ENCODE data around the gene CACNA2D2. TPM values are rescaled to one million over a fixed set of nuclear protein-coding genes. Genes with fewer than 3 reads are reported as not detected.

CACNA2D2 gene
- total and polyA plus RNA-seq, 12 donors, result 0.09 to 2.0 (median 0.60) TPM

GRCh38 chr3:50410608-50411139 lies 92.8 kb downstream of the CACNA2D2 start:
- H3K4me3 ChIP-seq, result no peak overlapping the region
- 68 to 77% (median 74%) methylated on average over 2 to 3 of the region's 3 CpGs for WGBS, 4 donors
- H3K4me1 ChIP-seq (replicated peaks in 1 of 2), result no peaks in the 10 kb centered on the region
- TF ChIP-seq POLR2A (IDR thresholded peaks at IDR 0.05), result no peak
- TF ChIP-seq, protein P1, sequence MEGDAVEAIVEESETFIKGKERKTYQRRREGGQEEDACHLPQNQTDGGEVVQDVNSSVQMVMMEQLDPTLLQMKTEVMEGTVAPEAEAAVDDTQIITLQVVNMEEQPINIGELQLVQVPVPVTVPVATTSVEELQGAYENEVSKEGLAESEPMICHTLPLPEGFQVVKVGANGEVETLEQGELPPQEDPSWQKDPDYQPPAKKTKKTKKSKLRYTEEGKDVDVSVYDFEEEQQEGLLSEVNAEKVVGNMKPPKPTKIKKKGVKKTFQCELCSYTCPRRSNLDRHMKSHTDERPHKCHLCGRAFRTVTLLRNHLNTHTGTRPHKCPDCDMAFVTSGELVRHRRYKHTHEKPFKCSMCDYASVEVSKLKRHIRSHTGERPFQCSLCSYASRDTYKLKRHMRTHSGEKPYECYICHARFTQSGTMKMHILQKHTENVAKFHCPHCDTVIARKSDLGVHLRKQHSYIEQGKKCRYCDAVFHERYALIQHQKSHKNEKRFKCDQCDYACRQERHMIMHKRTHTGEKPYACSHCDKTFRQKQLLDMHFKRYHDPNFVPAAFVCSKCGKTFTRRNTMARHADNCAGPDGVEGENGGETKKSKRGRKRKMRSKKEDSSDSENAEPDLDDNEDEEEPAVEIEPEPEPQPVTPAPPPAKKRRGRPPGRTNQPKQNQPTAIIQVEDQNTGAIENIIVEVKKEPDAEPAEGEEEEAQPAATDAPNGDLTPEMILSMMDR (IDR thresholded peaks at IDR 0.05), result no peak
- DNase-seq, result no peak
- no peaks in the 10 kb centered on the region for H3K36me3 ChIP-seq (replicated peaks in 1 of 2)
- intact Hi-C loops (cut with DNase I), result no loop called here
- H3K27ac ChIP-seq, result no peak overlapping the region
- H3K9me3 ChIP-seq (replicated peaks in 1 of 3), result no peaks in the 10 kb centered on the region
- H3K27me3 ChIP-seq, result no peaks in the 10 kb centered on the region

GRCh38 chr3:50410185-50410584 lies 93.2 kb downstream of the CACNA2D2 start:
- Histone ChIP-seq H3K36me3 (replicated peaks in 1 of 2) (no peaks in the 10 kb centered on the region), H3K4me1 (replicated peaks in 1 of 2) (no peaks in the 10 kb centered on the region), H3K27me3 (no peaks in the 10 kb centered on the region), H3K9me3 (replicated peaks in 1 of 3) (no peaks in the 10 kb centered on the region), H3K27ac (no peak overlapping the region), H3K4me3 (no peak overlapping the region)
- WGBS, 4 donors, result 78 to 89% (median 81%) methylated on average over 1 to 2 of the region's 2 CpGs
- intact Hi-C loops (cut with DNase I), result no loop called here
- TF ChIP-seq, protein P1 (IDR thresholded peaks at IDR 0.05), result no peak
- no peak for TF ChIP-seq POLR2A (IDR thresholded peaks at IDR 0.05)
- DNase-seq, result no peak

DNA sequence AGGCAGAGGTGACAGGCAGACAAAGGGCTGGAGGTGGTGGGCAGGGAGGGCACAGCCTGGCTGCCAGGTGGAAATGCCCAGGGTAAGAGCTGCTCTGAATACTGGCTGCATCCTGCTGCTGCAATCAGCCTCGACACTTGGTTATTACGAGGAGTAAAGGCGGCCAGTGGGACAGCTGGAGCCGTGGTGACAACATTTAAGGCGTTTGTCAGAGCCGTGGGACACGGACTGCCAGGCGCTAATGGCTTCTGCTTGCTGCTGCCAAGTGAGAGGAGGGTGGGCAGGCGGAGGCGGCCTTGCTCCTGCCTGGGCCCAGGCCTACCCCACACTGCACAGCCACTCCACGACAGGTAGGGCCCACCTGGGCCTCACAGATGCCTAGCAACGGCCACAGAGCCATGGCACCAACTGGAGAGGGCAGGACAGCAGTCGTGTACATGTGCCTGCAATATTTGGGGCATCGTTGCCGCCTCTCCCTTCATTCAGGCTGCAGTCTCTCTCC lies 94.9 kb downstream of the CACNA2D2 start:
- H3K4me3 ChIP-seq, result no peak overlapping the region
- WGBS, 4 donors, result 76 to 100% (median 85%) methylated on average over 2 to 15 of the region's 15 CpGs
- intact Hi-C loops (cut with DNase I), result no loop called here
- no peak overlapping the region for H3K27ac ChIP-seq
- DNase-seq, result no peak
- H3K36me3 ChIP-seq (replicated peaks in 1 of 2), result no peaks in the 10 kb centered on the region
- no peaks in the 10 kb centered on the region for H3K9me3 ChIP-seq (replicated peaks in 1 of 3)
- no peaks in the 10 kb centered on the region for H3K4me1 ChIP-seq (replicated peaks in 1 of 2)
- TF ChIP-seq POLR2A (IDR thresholded peaks at IDR 0.05), result no peak
- TF ChIP-seq, protein P1 (IDR thresholded peaks at IDR 0.05), result no peak
- H3K27me3 ChIP-seq, result no peaks in the 10 kb centered on the region

DNA sequence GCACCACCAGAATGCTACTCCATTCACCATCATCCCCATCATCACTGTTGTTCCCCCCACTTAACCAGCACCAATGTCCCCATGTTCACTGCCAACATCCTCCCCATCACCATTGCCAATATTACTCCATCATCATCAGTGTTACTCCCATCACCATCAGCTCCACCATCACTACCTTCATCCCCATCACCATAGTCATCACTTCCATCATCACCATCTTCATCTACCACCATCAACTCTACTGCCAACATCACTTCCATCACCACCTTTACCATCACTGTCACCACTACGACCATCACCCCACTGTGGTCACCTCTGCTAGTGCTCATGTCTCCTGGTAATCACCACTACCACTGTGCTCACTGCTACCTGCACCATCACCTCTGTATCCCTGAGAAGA lies 96.9 kb downstream of the CACNA2D2 start:
- WGBS, 4 donors, result 56 to 93% (median 68%) methylated on average over 1 of the region's 1 CpG

More for the DNA sequence above, 96.9 kb downstream of the CACNA2D2 start:
- H3K9me3 ChIP-seq (replicated peaks in 1 of 3), result no peaks in the 10 kb centered on the region
- intact Hi-C loops (cut with DNase I), result no loop called here
- no peaks in the 10 kb centered on the region for H3K36me3 ChIP-seq (replicated peaks in 1 of 2)
- no peak overlapping the region for H3K4me3 ChIP-seq
- no peak for TF ChIP-seq POLR2A (IDR thresholded peaks at IDR 0.05)
- TF ChIP-seq, protein P1 (IDR thresholded peaks at IDR 0.05), result no peak
- no peak overlapping the region for H3K27ac ChIP-seq
- no peaks in the 10 kb centered on the region for H3K27me3 ChIP-seq
- DNase-seq, result no peak
- no peaks in the 10 kb centered on the region for H3K4me1 ChIP-seq (replicated peaks in 1 of 2)

Data from adrenal gland (tissue), 12 donors.